H54 (cell line): Measurements from ENCODE around the gene CNBD2.
"Not testable (repeated sequence)": the region's sequence is repeated elsewhere in the genome, so short reads cannot be mapped to it uniquely, and the experiment has no call there.

Experiments used
- DNase-seq: peaks from one replicate; pipeline ENCODE4 v3.0.0; 2011; ENCODE audit warnings: low spot score, mixed read lengths; ENCODE audit not compliant: insufficient read length
- FAIRE-seq: peaks from 3 replicates; lab custom pipeline; 2011; peaks lifted over from hg19 to GRCh38; lab: Jason Lieb, UNC
- POLR2A ChIP-seq: IDR thresholded peaks from 2 replicates; pipeline ENCODE4 v1.6.1; 2011; ENCODE audit warnings: low read depth, mild to moderate bottlenecking, low read length

CNBD2 gene

GRCh38 chr20:36051318-36052116 lies 83.1 kb downstream of the CNBD2 start:
- TF ChIP-seq POLR2A = no peak
- no peak for FAIRE-seq
- no peak for DNase-seq

- FAIRE-seq (no peak), DNase-seq (no peak)
- TF ChIP-seq POLR2A = no peak
These were observed 83.7 kb downstream of the CNBD2 start for GRCh38 chr20:36052117-36052513.

- FAIRE-seq, DNase-seq: not testable (repeated sequence)
These were observed 85.6 kb downstream of the CNBD2 start for GRCh38 chr20:36053863-36054518.

- DNase-seq (no peak), FAIRE-seq (no peak)
- no peak for TF ChIP-seq POLR2A
These were observed 86.8 kb downstream of the CNBD2 start for GRCh38 chr20:36055145-36055544.

- DNase-seq (no peak), FAIRE-seq (no peak)
- no peak for TF ChIP-seq POLR2A
These were observed 92.3 kb downstream of the CNBD2 start for GRCh38 chr20:36060676-36061075.

GRCh38 chr20:36061754-36062153 lies 93.4 kb downstream of the CNBD2 start:
- no peak for DNase-seq
- no peak for FAIRE-seq
- no peak for TF ChIP-seq POLR2A

- no peak for DNase-seq
- TF ChIP-seq POLR2A = no peak
- FAIRE-seq = no peak
These were observed 94.4 kb downstream of the CNBD2 start for GRCh38 chr20:36062799-36063198.

GRCh38 chr20:36063916-36064657 lies 95.7 kb downstream of the CNBD2 start:
- DNase-seq (no peak), FAIRE-seq (no peak)
- no peak for TF ChIP-seq POLR2A

GRCh38 chr20:36064658-36065426 lies 96.5 kb downstream of the CNBD2 start:
- TF ChIP-seq POLR2A = peak; percentile 76
- FAIRE-seq (no peak), DNase-seq (peak; percentile 93)

GRCh38 chr20:36065427-36065998 lies 97.1 kb downstream of the CNBD2 start:
- FAIRE-seq = no peak
- no peak for DNase-seq
- TF ChIP-seq POLR2A = no peak

GRCh38 chr20:36066777-36067176 lies 98.4 kb downstream of the CNBD2 start:
- TF ChIP-seq POLR2A = no peak
- FAIRE-seq (no peak), DNase-seq (no peak)

- DNase-seq, FAIRE-seq: not testable (repeated sequence)
These were observed 100.1 kb downstream of the CNBD2 start for GRCh38 chr20:36068526-36068925.

- no peak for DNase-seq
- FAIRE-seq = no peak
- no peak for TF ChIP-seq POLR2A
These were observed 102.1 kb downstream of the CNBD2 start for GRCh38 chr20:36070451-36070850.
